Subcutaneous abdominal adipose tissue (tissue), 5 donors: Measurements from ENCODE around the gene TREM2.

Source experiments
- H3K27ac ChIP-seq: one replicate; pipeline ENCODE4 v1.7.0; 2013; ENCODE audit warnings: low read depth, mild to moderate bottlenecking, inconsistent platforms, low read length, moderate library complexity
- H3K27me3 ChIP-seq, 5 donors: one replicate each; pipeline ENCODE4 v1.7.0; 2013; ENCODE audit warnings: low read length in 5 of 5, inconsistent platforms in 1 of 5; ENCODE audit not compliant: control insufficient read depth in 5 of 5, insufficient read depth in 4 of 5
- H3K36me3 ChIP-seq, 5 donors: one replicate each; pipeline ENCODE4 v1.7.0; 2013; ENCODE audit warnings: low read length in 5 of 5; ENCODE audit not compliant: control insufficient read depth in 5 of 5, insufficient read depth in 5 of 5
- H3K4me1 ChIP-seq, 5 donors: one replicate each; pipeline ENCODE4 v1.7.0; 2013; ENCODE audit warnings: low read length in 5 of 5, mild to moderate bottlenecking in 3 of 5, moderate library complexity in 1 of 5; ENCODE audit not compliant: control insufficient read depth in 5 of 5, insufficient read depth in 5 of 5
- H3K4me3 ChIP-seq, 5 donors: one replicate each; pipeline ENCODE4 v1.7.0; 2013; ENCODE audit warnings: low read length in 5 of 5, low read depth in 1 of 5
- H3K9ac ChIP-seq, 5 donors: one replicate each; pipeline ENCODE4 v1.7.0; 2013; ENCODE audit warnings: low read length in 5 of 5, mild to moderate bottlenecking in 4 of 5, moderate library complexity in 3 of 5
- H3K9me3 ChIP-seq, 5 donors: one replicate each; pipeline ENCODE4 v1.7.0; 2013; ENCODE audit warnings: low read length in 5 of 5; ENCODE audit not compliant: control insufficient read depth in 5 of 5
- donor health status: healthy.
- donor health status: healthy.
- donor health status: healthy.
- donor health status: healthy.
- donor health status: healthy.

TREM2 gene

GRCh38 chr6:41184761-41185160, 21.8 kb upstream of the TREM2 start:
- Histone ChIP-seq H3K4me1 (peaks cover 0 to 14% (median 1%) of the 10 kb centered on the region in 5 donors), H3K9me3 (peaks cover 0 to 7% (median 2%) of the 10 kb centered on the region in 5 donors), H3K36me3 (no peaks in the 10 kb centered on the region), H3K9ac (no peak overlapping the region), H3K4me3 (no peak overlapping the region), H3K27me3 (peaks cover 0 to 2% (median 0%) of the 10 kb centered on the region in 5 donors), H3K27ac (no peak overlapping the region)

- H3K9me3 ChIP-seq = no peaks in the 10 kb centered on the region
- H3K4me1 ChIP-seq = peaks cover 0 to 14% (median 1%) of the 10 kb centered on the region in 5 donors
- no peak overlapping the region for H3K27ac ChIP-seq
- H3K27me3 ChIP-seq = no peaks in the 10 kb centered on the region
- no peak overlapping the region for H3K9ac ChIP-seq
- H3K36me3 ChIP-seq = no peaks in the 10 kb centered on the region
- no peak overlapping the region for H3K4me3 ChIP-seq
These were observed 19.4 kb upstream of the TREM2 start for GRCh38 chr6:41182069-41183034.

- Histone ChIP-seq H3K27ac (no peak overlapping the region), H3K4me1 (peaks cover 0 to 14% (median 1%) of the 10 kb centered on the region in 5 donors), H3K27me3 (peaks cover 0 to 2% (median 0%) of the 10 kb centered on the region in 5 donors), H3K36me3 (no peaks in the 10 kb centered on the region), H3K9me3 (no peaks in the 10 kb centered on the region), H3K4me3 (no peak overlapping the region), H3K9ac (no peak overlapping the region)
These were observed 18.6 kb upstream of the TREM2 start for GRCh38 chr6:41181566-41181965.

- peaks cover 0 to 4% (median 0%) of the 10 kb centered on the region in 5 donors for H3K4me1 ChIP-seq
- no peaks in the 10 kb centered on the region for H3K36me3 ChIP-seq
- H3K9ac ChIP-seq = no peak overlapping the region
- peaks cover 0 to 2% (median 0%) of the 10 kb centered on the region in 5 donors for H3K27me3 ChIP-seq
- no peaks in the 10 kb centered on the region for H3K9me3 ChIP-seq
- H3K27ac ChIP-seq = no peak overlapping the region
- H3K4me3 ChIP-seq = no peak overlapping the region
These were observed 16.2 kb upstream of the TREM2 start for GRCh38 chr6:41179163-41179562.

GRCh38 chr6:41177695-41178094, 14.8 kb upstream of the TREM2 start:
- no peak overlapping the region for H3K27ac ChIP-seq
- H3K9me3 ChIP-seq = no peaks in the 10 kb centered on the region
- peaks cover 0 to 2% (median 0%) of the 10 kb centered on the region in 5 donors for H3K27me3 ChIP-seq
- H3K36me3 ChIP-seq = no peaks in the 10 kb centered on the region
- peaks cover 0 to 4% (median 0%) of the 10 kb centered on the region in 5 donors for H3K4me1 ChIP-seq
- H3K9ac ChIP-seq = no peak overlapping the region
- H3K4me3 ChIP-seq = no peak overlapping the region

GRCh38 chr6:41177287-41177686, 14.4 kb upstream of the TREM2 start:
- Histone ChIP-seq H3K27ac (no peak overlapping the region), H3K27me3 (peaks cover 0 to 2% (median 0%) of the 10 kb centered on the region in 5 donors), H3K4me1 (peaks cover 0 to 4% (median 0%) of the 10 kb centered on the region in 5 donors), H3K9ac (no peak overlapping the region), H3K4me3 (no peak overlapping the region), H3K36me3 (no peaks in the 10 kb centered on the region), H3K9me3 (no peaks in the 10 kb centered on the region)

- H3K36me3 ChIP-seq = no peaks in the 10 kb centered on the region
These were observed 13.3 kb upstream of the TREM2 start for GRCh38 chr6:41176189-41176588.

GRCh38 chr6:41175084-41175483, 12.2 kb upstream of the TREM2 start:
- H3K9me3 ChIP-seq = no peaks in the 10 kb centered on the region
- no peak overlapping the region for H3K9ac ChIP-seq
- no peak overlapping the region for H3K27ac ChIP-seq
- H3K36me3 ChIP-seq = no peaks in the 10 kb centered on the region
- no peak overlapping the region for H3K4me3 ChIP-seq
- no peaks in the 10 kb centered on the region for H3K4me1 ChIP-seq
- H3K27me3 ChIP-seq = peaks cover 0 to 5% (median 0%) of the 10 kb centered on the region in 5 donors

More at GRCh38 chr6:41176189-41176588, 13.3 kb upstream of the TREM2 start:
- H3K4me3 ChIP-seq = no peak overlapping the region
- peaks cover 0 to 5% (median 0%) of the 10 kb centered on the region in 5 donors for H3K27me3 ChIP-seq
- H3K4me1 ChIP-seq = no peaks in the 10 kb centered on the region
- H3K9ac ChIP-seq = no peak overlapping the region
- no peak overlapping the region for H3K27ac ChIP-seq
- H3K9me3 ChIP-seq = no peaks in the 10 kb centered on the region

- H3K9ac ChIP-seq = no peak overlapping the region
These were observed 11.7 kb upstream of the TREM2 start for GRCh38 chr6:41174610-41175009.

GRCh38 chr6:41171908-41172307, 9.0 kb upstream of the TREM2 start:
- peaks cover 0 to 5% (median 0%) of the 10 kb centered on the region in 5 donors for H3K27me3 ChIP-seq
- no peaks in the 10 kb centered on the region for H3K4me1 ChIP-seq
- no peak overlapping the region for H3K4me3 ChIP-seq
- H3K36me3 ChIP-seq = no peaks in the 10 kb centered on the region
- no peak overlapping the region for H3K9ac ChIP-seq
- no peak overlapping the region for H3K27ac ChIP-seq
- no peaks in the 10 kb centered on the region for H3K9me3 ChIP-seq

More at GRCh38 chr6:41174610-41175009, 11.7 kb upstream of the TREM2 start:
- peaks cover 0 to 5% (median 0%) of the 10 kb centered on the region in 5 donors for H3K27me3 ChIP-seq
- H3K4me1 ChIP-seq = no peaks in the 10 kb centered on the region
- H3K9me3 ChIP-seq = no peaks in the 10 kb centered on the region
- no peaks in the 10 kb centered on the region for H3K36me3 ChIP-seq
- H3K4me3 ChIP-seq = no peak overlapping the region
- H3K27ac ChIP-seq = no peak overlapping the region
